GM18502 (cell line): ENCODE measurements around the gene WNK2.
"Not testable (repeated sequence)": the region's sequence is repeated elsewhere in the genome, so short reads cannot be mapped to it uniquely, and the experiment has no call there.

Experiments used
- ATAC-seq: cut with Tn5 transposase; IDR thresholded peaks from one replicate; pipeline ENCODE4 v1.9.1; 2021; ENCODE audit warnings: mild to moderate bottlenecking; ENCODE audit not compliant: unreplicated experiment, poor library complexity

The WNK2 gene

DNA sequence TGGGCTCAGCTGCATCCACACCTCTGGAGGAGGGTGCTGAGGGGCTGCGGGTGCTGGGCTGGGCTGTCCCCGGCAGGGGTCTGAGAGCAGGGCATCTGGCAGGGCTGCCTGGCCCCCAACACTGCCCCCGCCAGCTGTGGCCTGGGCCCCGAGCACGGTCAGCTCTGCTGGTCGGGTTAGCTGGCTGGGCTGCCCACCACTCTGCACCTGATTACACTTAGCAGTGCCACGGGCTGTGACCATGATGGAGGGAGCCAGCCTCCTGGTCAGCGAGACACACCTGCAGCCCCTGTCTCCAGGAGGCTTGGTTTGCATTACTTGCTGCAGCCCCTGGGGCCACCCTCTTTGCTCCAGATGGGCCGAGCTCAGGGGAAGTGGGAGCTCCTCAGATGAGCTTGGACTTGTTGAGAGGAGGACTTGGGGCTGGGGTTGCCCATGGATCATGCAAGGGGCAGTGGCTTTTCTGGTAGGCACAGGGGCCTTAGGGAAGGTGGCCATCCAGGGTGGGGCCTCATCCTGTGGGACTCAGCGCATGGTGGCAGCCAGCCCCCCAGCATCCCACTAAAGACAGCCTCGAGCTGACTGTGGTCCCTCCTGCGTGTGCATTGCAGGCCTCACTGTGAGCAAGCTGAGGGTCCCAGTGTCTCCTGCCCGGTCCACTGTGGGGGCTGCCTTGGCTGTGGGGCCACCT lies 135.5 kb downstream of the WNK2 start:
- ATAC-seq, result no peak

GRCh38 chr9:93319992-93320500 lies 136.1 kb downstream of the WNK2 start:
- ATAC-seq, result no peak

DNA sequence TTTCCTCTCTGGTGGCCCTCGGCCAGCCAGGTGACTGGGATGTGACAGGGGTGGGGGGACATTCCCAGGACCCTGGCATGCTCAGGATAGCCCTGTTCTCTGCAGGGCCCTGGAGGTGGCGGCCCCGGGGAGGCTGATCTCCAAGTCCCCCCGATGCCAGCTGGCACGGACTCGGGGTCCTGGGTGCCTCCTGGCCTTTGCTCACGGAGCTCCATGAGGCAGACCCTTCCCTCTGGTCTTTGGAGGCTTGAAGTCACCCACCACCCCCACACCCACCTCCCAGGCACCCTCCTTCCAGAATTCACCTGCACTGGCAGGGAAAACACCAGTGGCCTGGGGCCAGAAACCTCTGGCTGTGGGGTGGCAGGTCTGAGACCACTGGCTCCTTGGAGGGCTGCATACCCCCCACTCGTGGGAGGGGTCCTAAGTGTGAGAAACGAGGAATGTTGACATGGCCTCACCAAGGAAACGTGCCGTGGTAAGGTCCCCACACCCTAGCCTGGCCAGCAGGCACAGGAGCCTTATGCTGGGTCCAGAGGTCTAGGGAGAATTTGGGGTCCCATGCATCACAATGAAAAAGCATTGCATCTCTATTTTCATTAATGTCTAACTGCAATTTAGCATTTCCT lies 136.8 kb downstream of the WNK2 start:
- ATAC-seq, result no peak

DNA sequence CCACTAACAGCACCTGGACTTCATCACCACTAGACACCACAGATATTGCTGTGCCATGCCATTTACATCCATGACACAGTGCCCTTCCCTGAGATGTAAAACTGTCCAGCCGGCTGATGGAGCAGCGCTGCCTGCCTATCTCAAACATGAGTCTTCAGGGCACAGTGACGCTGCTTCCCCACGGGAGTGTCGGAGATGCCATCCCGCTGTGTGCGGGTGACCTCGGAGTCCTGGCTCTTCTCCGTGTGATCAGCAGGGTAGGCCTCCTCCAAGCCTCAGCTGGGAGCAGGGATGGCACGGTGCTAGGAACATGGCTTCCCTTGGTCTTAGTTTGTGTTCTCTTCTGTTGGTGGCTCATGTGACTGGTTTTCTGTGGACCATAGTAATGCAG lies 137.3 kb downstream of the WNK2 start:
- no peak for ATAC-seq

GRCh38 chr9:93323446-93323954 lies 139.6 kb downstream of the WNK2 start:
- not testable (repeated sequence) for ATAC-seq

DNA sequence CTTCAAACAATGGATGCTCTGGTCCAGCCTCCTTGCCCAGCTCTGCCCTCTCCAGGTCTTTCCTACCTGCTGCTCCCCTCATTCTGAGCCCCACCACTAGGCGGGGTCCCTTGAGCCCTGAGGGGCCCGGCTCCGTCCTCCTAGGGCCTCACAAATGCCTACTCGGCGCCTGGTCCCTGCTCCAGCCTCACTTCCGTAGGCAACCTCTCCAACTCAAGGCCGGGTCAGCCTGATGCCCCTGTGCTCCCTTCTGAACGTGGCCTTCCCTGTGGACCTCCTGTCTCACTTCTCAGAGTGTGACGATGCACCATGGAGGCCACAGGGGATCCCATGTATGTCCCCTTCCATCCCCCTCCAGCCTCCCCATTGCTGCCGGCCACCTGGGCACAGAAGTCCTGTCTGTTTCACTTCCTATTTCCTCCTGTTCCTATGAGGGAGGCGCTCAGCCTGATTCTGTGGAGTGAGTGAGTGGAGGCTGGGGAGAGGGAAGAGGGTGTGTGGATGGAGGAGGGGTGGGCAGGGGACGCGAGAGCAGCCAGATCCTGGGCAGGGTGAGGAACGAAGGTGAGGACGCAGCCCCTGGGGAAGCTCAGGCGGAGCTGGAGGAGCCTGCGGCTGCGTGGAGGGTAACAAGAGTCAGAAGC lies 140.4 kb downstream of the WNK2 start:
- no peak for ATAC-seq

DNA sequence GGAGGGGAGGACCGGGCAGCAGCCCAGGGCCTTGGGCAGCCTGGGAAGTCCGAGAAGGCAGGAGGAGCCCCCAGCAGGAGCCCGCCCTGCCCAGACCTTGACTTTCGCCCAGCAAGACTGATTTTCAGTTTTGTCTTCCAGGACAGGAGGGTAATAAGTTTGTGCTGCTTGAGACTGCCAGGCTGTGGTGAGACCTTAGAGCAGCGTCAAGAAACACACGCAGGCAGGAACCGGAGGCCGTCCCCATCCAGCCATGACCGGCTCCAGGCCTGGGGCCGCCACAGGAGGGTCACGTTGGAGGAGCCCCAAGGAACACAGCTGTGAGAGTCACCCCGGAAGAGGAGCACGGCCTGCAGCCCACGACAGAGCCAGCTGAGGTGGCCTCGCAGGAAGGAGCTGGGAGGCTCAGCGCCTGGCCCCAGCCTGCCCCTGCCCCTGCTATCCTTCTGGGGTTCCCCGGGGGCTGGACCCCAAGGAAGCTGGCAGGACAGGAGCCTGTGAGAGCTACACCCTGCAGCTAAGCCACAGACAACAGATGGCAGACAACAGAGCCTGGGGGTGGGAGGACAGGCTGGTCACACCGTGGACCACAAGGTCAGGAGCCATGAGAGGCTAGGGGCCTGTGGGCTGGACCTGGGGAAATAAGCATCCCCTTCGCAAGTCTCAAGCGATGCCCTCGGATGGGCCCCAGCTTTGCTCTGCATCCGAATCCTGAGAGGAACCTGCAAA lies 141.5 kb downstream of the WNK2 start:
- no peak for ATAC-seq

GRCh38 chr9:93326056-93326455 lies 142.1 kb downstream of the WNK2 start:
- ATAC-seq, result no peak

- ATAC-seq, result no peak
These were observed 142.7 kb downstream of the WNK2 start for GRCh38 chr9:93326654-93327053.

GRCh38 chr9:93329629-93330280 lies 145.8 kb downstream of the WNK2 start:
- no peak for ATAC-seq

GRCh38 chr9:93332317-93332716 lies 148.4 kb downstream of the WNK2 start:
- no peak for ATAC-seq

DNA sequence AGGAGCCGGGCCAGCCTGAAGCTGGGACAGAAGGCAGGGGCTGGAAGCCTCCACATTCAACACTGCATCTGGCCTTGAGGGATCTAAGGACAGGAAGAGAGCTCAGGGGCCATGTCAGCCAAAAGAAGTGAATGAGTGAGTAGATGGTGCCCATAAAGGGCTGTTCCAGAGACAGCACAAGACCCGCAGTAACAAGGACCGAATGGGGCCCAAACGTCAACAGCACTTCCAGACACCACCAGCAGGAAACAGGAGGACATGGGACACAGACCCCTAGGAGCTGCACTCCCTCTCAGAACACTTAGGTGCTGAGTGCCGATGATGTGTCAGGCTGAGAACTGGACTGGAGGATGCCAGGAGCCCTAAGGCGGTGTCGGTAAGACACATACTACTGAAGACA lies 152.8 kb downstream of the WNK2 start:
- ATAC-seq, result no peak

DNA sequence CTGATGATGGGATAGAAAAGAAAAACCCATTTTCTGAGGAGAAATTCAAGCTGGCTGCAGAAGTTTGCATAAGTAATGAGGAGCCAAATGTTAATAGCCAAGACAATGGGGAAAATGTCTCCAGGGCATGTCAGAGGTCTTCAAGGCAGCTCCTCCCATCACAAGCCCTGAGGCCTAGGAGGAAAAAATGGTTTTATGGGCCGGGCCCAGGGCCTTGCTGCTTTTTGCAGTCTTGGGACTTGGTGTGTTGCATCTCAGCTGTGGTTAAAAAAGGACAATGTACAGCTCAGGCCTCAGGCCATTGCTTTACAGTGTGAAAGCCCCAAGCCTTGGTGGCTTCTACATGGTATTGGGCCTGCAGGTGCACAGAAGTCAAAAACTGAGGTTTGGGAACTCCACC lies 154.3 kb downstream of the WNK2 start:
- not testable (repeated sequence) for ATAC-seq

- no peak for ATAC-seq
These were observed 156.2 kb downstream of the WNK2 start for GRCh38 chr9:93340091-93340490.

- ATAC-seq, result not testable (repeated sequence)
These were observed 157.9 kb downstream of the WNK2 start for GRCh38 chr9:93341820-93342219.

GRCh38 chr9:93342428-93342827 lies 158.5 kb downstream of the WNK2 start:
- ATAC-seq, result not testable (repeated sequence)

- ATAC-seq, result no peak
These were observed 159.7 kb downstream of the WNK2 start for GRCh38 chr9:93343663-93344062.

DNA sequence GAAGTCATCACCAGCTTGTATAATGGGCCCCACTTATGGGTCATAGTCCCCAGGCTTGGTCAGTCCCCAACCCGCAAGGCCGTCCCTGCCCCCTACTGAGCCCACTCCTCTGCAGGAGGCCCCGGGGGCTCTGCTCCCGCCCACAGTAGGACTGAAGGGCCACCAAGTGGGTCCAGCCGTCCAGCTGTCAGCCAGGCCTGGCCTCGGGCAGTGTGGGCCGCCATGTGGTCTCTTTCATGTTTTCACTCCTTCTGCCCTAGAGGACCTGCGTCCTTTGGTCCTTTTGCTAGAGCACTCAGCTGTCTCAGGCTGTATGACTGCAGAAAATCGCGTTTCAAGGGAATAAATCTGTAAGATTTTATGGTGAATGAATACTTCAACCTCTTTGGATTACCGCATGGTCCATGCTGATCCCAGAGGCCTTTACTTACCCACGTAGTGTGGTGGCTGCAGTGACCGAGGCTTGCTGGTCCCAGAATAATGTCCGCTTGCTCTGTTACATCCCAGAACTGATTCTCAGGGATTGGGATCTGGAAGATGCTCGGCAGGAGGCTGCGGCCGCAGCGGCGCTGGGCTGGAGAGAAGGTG lies 161.8 kb downstream of the WNK2 start:
- ATAC-seq, result no peak

DNA sequence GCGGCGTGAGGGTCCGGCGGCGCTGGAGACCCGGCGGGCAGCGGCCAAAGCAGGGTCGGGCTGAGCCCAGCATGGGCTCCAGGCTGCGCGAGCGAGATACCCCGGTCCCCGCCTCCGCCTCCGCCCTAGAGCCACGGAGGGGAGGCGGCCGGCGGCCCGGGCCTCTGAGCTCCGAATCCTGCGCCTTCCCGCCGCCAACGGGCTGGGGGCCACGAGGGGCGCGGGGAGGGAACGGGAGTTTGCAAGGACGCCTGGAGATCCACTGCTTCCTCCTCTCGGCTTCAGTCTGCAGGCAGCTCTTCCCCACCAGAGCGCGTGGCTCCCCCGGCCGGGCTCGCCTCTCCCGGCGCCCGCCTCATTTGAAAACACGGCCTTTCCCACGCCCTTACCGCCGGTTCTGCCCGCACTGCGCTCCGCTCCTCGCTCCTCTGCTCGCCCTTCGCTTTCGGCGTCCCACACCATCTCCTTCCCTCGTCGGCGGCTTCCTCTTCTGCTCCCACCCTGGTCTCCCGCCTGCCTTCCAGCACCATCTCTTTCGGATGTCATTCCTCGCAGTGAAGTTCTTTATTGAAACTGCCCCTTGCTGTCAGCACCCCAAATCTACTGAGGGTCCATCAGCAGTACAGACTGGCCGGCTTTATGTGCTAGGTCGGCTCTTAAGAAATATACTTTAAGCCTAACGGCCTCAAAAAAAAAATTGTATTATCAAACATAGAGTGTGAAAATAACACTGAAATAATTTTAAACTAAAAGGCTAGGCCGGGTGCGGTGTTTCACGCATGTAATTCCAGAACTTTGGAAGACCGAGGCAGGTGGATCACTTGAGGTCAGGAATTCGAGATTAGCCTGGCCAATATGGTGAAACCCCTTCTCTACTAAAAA lies 162.5 kb downstream of the WNK2 start:
- ATAC-seq, result no peak
